Subcutaneous adipose tissue (tissue), 4 donors: Measurements from ENCODE around the gene GJB1. TPM values are rescaled to one million over a fixed set of nuclear protein-coding genes. Genes with fewer than 3 reads are reported as not detected.

Source experiments
- CTCF ChIP-seq: fragments of 450-650 bp; IDR thresholded peaks from one replicate; pipeline ENCODE4 v1.5.1; 2016; ENCODE audit warnings: low read depth, mild to moderate bottlenecking, control low read depth, antibody characterized with exemption, moderate library complexity
- total RNA-seq, 4 donors: library from RNA; depleted of rRNA; stranded (reverse); fragments of >200 nt; gene quantifications; one replicate each; pipeline ENCODE4 v1.1.0, GENCODE V29; 2016

Gene GJB1
- total RNA-seq, 4 donors from 2014 or later: not detected

- no peak for TF ChIP-seq CTCF
Observed at GRCh38 chrX:71181910-71182799, 40.9 kb upstream of the GJB1 start.

- no peak for TF ChIP-seq CTCF
Observed at GRCh38 chrX:71182871-71183270, 40.2 kb upstream of the GJB1 start.

- no peak for TF ChIP-seq CTCF
Observed at GRCh38 chrX:71183341-71183740, 39.7 kb upstream of the GJB1 start.

- no peak for TF ChIP-seq CTCF
Observed at GRCh38 chrX:71184092-71184491, 38.9 kb upstream of the GJB1 start.

- no peak for TF ChIP-seq CTCF
Observed at GRCh38 chrX:71184803-71185495, 38.1 kb upstream of the GJB1 start.

- TF ChIP-seq CTCF: no peak
Observed at GRCh38 chrX:71191248-71191647, 31.8 kb upstream of the GJB1 start.

- TF ChIP-seq CTCF: no peak
Observed at GRCh38 chrX:71195964-71196649, 26.9 kb upstream of the GJB1 start.
